Type B pancreatic cell (in vitro differentiated cells): ENCODE data around the gene HOXB5. TPM values are rescaled to one million over a fixed set of nuclear protein-coding genes. Genes with fewer than 3 reads are reported as not detected.
A peak's percentile ranks its signal among the peaks of the same experiment; 100 is the strongest.

ENCODE experiments used
- DNase-seq: peaks from one replicate; pipeline ENCODE4 v3.0.0; 2021; ENCODE audit warnings: mixed read lengths; ENCODE audit not compliant: unreplicated experiment; ENCODE audit errors: extremely low spot score
- H3K27ac Mint-ChIP-seq: 2 replicates; pipeline ENCODE4 v1.8.0; 2021; ENCODE audit warnings: mild to moderate bottlenecking, mixed read lengths
- H3K27me3 Mint-ChIP-seq: 2 replicates; pipeline ENCODE4 v1.8.0; 2021; ENCODE audit warnings: mixed read lengths
- H3K36me3 Mint-ChIP-seq: 2 replicates; pipeline ENCODE4 v1.8.0; 2021; ENCODE audit warnings: mixed read lengths
- H3K4me1 Mint-ChIP-seq: one replicate; pipeline ENCODE4 v1.8.0; 2021; ENCODE audit warnings: mixed read lengths; ENCODE audit not compliant: unreplicated experiment
- H3K4me3 Mint-ChIP-seq: 2 replicates; pipeline ENCODE4 v1.8.0; 2021; ENCODE audit warnings: mild to moderate bottlenecking, mixed read lengths
- H3K9me3 Mint-ChIP-seq: 2 replicates; pipeline ENCODE4 v1.8.0; 2021; ENCODE audit warnings: mixed read lengths
- total RNA-seq: library from RNA; stranded (reverse); gene quantifications from 2 replicates; pipeline ENCODE4 v1.2.1, GENCODE V29; 2021; ENCODE audit warnings: low replicate concordance
- TF ChIP-seq, protein P1 (sequence below): fragments of 200-600 bp; sonication (generic); conservative IDR thresholded peaks from 2 replicates; pipeline ENCODE4 v1.5.0; 2021; ENCODE audit warnings: antibody characterized with exemption, mild to moderate bottlenecking

HOXB5 gene
- total RNA-seq, 1 donor from 2014 or later = 20.8 TPM

DNA sequence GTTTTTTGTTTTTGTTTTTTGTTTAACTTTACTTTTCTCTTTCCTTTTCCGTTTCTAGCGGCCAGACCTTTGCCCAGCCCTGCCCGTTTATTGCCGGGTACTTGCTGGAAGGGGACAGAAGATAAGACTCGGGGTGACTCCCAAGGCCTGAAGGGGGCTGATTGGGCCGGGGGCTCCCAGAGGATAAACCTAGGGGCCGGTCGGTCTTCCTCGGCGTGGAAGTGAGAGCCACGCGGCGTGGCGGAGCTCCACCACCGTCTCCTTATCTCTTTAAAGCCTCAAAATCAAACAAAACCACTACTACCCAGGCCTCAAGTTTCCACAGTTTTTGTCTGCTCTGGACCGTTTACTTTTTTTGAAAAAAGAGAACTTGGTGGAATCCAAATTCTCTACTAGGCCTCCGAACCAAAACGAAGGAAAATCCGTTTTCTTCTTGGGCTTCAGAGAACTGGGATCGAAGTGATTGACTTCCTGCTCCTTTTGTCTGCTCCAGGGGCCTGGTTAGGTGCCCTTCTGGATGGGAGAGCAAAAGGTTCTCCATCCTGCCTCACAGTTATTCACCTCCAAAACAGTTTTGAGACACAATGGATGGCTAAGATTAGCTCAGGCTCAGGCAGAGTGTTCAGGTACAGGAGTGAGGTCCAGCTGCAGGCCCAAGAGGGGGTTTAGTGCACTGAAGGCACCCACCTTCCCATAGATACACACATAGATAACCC lies 41.1 kb upstream of the HOXB5 start:
- no peaks in the 10 kb centered on the region for H3K9me3 Mint-ChIP-seq
- no peaks in the 10 kb centered on the region for H3K36me3 Mint-ChIP-seq
- no peak for DNase-seq
- TF ChIP-seq, protein P1, sequence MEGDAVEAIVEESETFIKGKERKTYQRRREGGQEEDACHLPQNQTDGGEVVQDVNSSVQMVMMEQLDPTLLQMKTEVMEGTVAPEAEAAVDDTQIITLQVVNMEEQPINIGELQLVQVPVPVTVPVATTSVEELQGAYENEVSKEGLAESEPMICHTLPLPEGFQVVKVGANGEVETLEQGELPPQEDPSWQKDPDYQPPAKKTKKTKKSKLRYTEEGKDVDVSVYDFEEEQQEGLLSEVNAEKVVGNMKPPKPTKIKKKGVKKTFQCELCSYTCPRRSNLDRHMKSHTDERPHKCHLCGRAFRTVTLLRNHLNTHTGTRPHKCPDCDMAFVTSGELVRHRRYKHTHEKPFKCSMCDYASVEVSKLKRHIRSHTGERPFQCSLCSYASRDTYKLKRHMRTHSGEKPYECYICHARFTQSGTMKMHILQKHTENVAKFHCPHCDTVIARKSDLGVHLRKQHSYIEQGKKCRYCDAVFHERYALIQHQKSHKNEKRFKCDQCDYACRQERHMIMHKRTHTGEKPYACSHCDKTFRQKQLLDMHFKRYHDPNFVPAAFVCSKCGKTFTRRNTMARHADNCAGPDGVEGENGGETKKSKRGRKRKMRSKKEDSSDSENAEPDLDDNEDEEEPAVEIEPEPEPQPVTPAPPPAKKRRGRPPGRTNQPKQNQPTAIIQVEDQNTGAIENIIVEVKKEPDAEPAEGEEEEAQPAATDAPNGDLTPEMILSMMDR = no peak
- H3K27me3 Mint-ChIP-seq = peaks cover 100% of the 10 kb centered on the region
- no peak overlapping the region for H3K4me3 Mint-ChIP-seq
- no peak overlapping the region for H3K27ac Mint-ChIP-seq
- peaks cover 3% of the 10 kb centered on the region for H3K4me1 Mint-ChIP-seq

DNA sequence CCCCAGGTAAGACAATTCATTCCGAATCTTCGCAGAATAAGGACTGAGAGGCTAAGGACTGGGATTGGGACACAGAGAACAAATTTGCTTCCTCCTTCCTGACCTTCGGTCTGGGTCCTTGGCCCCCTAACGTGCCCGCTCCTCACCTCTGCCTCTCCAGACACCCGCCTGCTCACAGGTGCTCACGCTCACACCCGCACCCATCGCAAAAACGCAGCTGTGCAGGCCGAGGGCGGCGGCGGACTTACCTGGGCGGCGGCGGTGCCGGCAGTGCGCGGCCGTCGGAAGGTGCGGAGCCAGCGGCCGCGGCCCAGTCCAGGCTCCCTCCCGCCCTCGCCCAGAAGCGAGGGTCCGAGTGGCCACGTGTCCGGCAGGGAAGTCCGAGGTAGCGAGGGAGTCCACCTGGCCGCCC lies 39.7 kb upstream of the HOXB5 start:
- TF ChIP-seq, protein P1 = no peak
- H3K4me1 Mint-ChIP-seq = peaks cover 3% of the 10 kb centered on the region
- H3K27me3 Mint-ChIP-seq = peaks cover 100% of the 10 kb centered on the region
- no peak overlapping the region for H3K4me3 Mint-ChIP-seq
- no peaks in the 10 kb centered on the region for H3K9me3 Mint-ChIP-seq
- no peak for DNase-seq
- no peak overlapping the region for H3K27ac Mint-ChIP-seq
- H3K36me3 Mint-ChIP-seq = no peaks in the 10 kb centered on the region

DNA sequence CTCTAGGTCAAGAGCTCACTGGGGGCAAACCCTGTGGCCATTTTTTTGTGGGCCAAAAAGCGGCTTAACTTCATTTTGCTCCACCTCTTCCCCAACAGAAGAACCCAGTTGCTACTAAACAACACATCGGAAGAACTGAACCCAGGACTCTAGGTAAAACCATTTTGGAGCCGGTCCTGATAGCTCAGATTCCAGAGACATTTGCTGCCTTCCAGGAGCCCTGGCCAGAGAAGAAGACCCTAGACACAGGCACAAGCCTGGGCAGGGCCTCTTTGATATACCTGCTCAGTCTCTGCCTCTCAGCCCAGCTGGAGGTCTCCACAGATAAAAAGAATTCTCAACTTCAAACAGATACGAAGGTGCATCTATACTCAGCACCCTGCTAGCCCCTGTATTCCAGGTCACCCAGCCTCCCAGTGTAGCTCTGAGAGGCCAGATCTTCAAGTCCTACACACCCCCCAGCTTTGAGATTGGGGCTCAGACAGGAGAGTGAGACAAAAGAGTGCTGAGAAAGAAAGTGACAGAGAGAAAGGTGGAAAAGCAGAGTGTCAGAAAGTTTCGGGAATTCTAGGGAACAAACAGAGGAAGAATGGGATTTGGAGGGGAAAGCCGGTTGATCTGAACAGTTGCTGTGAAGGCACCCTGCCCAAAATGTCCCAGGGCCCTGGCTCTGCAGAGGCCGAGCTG lies 39.1 kb upstream of the HOXB5 start:
- peaks cover 3% of the 10 kb centered on the region for H3K4me1 Mint-ChIP-seq
- H3K4me3 Mint-ChIP-seq = peak overlapping the region; percentile 61
- no peaks in the 10 kb centered on the region for H3K9me3 Mint-ChIP-seq
- TF ChIP-seq, protein P1 = no peak
- no peaks in the 10 kb centered on the region for H3K36me3 Mint-ChIP-seq
- peaks cover 100% of the 10 kb centered on the region for H3K27me3 Mint-ChIP-seq
- DNase-seq = no peak
- H3K27ac Mint-ChIP-seq = no peak overlapping the region

DNA sequence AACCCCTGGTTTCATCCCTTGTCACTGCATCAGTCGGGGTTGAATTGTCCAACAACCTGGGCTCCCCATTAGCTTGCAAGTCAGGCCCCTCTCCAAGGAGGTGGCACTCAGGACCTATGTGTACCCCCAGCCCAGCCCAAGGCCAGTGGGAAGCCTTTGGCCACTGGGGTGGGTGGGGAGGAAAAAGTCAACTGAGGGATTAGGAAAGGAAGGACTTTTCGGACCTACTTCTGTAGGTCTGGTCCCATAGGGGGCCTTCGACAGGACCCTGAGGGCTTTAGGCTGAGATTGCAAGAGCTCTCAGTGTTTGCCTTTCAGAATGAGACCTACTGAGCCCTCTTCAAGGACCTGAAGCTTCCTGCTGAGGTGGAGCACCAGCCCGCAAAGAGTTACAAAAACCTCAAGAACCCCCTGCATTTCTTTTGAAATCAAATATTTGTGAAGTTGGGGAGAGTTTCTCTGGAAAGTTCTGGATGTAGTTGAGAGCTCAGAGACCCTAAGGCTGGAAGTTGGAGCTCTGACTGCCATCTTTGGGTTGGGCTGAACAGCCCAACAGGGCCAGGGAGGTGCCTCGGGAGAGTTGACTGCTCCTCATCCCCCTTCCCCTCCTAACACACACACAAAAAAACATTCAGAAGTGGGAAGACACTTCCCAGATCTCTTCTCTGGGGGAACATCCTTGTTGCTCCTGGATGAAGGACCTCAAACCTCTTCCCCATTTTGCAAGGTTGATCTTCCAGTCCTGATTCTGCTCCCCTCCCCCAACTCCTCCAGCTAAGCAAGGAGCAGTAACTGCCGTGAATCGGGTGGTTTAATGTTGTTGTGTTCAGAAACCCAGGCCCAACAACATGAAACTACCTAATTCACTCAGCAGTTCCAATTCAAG lies 38.4 kb upstream of the HOXB5 start:
- TF ChIP-seq, protein P1 = no peak
- Mint-ChIP-seq H3K4me1 (peaks cover 5% of the 10 kb centered on the region), H3K27ac (no peak overlapping the region), H3K27me3 (peaks cover 100% of the 10 kb centered on the region), H3K4me3 (no peak overlapping the region), H3K9me3 (no peaks in the 10 kb centered on the region), H3K36me3 (no peaks in the 10 kb centered on the region)
- no peak for DNase-seq

DNA sequence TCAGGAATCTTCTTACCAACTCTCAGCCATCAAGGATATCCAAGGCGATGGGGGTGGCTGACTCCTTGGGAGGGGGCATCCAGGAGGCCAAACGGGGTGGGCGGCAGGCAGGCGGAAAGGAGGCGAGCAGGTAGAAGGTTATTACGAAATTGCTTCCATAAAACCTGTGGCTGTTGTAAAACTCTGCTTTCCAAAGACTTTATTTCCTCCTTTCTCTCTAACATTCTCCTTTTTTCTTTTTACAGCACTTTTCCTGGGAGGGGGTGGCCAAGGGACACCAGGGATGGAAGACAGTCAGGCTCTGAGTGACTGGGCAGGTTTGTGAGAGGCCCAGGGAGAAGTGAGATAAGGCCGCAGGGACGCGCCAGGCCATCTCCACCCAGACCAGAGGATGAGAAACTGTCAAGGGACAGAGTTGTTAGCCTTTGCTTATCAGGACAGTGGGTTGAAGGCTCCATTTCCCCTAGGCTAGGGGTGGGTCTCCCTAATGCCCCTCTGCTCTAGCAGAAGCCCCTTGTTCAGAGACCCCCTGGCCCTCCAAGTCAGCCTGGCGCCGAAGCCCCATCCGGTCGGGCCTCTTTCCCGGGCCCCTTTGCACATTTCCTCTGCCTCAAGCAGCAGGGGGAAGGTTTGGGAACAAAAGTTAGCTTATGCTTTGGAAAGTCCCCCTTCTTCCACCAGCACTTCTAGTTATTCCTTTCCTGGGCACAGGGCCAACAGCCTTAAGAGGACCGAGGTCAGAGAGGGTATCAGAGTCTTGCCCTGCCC lies 37.5 kb upstream of the HOXB5 start:
- no peak overlapping the region for H3K27ac Mint-ChIP-seq
- H3K9me3 Mint-ChIP-seq = no peaks in the 10 kb centered on the region
- TF ChIP-seq, protein P1 = no peak
- H3K27me3 Mint-ChIP-seq = peaks cover 100% of the 10 kb centered on the region
- peaks cover 9% of the 10 kb centered on the region for H3K4me1 Mint-ChIP-seq
- H3K4me3 Mint-ChIP-seq = no peak overlapping the region
- no peak for DNase-seq
- H3K36me3 Mint-ChIP-seq = no peaks in the 10 kb centered on the region
